ENCODE results near the gene ABI3BP.

ABI3BP gene

DNA sequence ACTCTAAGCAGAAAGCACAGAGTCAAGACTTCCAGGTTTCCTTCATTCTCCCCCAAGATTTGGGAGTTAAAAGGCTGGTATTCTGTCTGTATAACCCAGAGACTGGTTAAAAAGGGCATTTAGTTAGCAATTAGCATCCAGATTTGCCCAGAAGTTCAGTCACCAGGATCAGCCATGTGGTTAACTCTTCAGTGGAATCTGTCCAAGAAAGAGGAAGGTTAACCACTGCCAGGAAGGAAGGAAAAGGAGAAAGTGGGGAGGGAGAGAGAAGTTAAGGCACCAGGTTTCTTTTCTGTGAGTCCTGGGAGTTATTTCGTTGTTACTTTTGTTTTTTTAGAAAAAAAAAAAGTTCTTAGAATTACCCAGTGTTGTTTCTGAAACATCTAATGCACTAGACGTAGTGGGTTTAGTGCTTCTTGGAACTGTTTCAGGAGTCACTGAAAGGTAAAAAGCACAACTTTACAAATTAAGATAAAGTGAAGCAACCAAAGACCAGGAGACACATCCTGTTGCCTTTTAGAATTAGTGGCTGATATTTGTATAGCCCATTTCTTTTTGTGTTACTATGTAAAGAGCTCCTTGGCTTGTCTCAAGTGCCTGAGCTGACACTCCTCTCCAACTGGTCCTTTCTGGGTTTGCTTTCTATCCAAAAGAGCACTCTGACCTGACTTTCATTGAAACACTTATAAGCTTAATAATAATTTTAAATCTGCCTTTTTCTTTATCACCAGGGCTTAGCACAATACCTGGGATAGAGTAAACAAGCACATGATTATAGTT lies 128.6 kb downstream of the ABI3BP start:
- H3K27ac ChIP-seq: no peak overlapping the region
- TF ChIP-seq, protein P1, sequence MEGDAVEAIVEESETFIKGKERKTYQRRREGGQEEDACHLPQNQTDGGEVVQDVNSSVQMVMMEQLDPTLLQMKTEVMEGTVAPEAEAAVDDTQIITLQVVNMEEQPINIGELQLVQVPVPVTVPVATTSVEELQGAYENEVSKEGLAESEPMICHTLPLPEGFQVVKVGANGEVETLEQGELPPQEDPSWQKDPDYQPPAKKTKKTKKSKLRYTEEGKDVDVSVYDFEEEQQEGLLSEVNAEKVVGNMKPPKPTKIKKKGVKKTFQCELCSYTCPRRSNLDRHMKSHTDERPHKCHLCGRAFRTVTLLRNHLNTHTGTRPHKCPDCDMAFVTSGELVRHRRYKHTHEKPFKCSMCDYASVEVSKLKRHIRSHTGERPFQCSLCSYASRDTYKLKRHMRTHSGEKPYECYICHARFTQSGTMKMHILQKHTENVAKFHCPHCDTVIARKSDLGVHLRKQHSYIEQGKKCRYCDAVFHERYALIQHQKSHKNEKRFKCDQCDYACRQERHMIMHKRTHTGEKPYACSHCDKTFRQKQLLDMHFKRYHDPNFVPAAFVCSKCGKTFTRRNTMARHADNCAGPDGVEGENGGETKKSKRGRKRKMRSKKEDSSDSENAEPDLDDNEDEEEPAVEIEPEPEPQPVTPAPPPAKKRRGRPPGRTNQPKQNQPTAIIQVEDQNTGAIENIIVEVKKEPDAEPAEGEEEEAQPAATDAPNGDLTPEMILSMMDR (IDR thresholded peaks at IDR 0.05; ENCODE audit: low read depth, low read length, missing control alignments): no peak
- in situ Hi-C loops (cut with HindIII; ENCODE audit: low pct_ligation_motif_present, low sequenced_read_pairs): no loop called here
- H3K36me3 ChIP-seq (replicated peaks): no peaks in the 10 kb centered on the region
- H3K27me3 ChIP-seq (replicated peaks): no peaks in the 10 kb centered on the region
- DNase-seq: no peak
- no peak overlapping the region for H3K4me3 ChIP-seq (ENCODE audit: low read depth, low read length)

GRCh38 chr3:100857863-100858262 lies 135.4 kb downstream of the ABI3BP start:
- DNase-seq: no peak
- Histone ChIP-seq H3K4me3 (ENCODE audit: low read depth, low read length) (no peak overlapping the region), H3K27me3 (replicated peaks) (no peaks in the 10 kb centered on the region), H3K36me3 (replicated peaks) (no peaks in the 10 kb centered on the region), H3K27ac (no peak overlapping the region)
- in situ Hi-C loops (cut with HindIII; ENCODE audit: low pct_ligation_motif_present, low sequenced_read_pairs): no loop called here
- TF ChIP-seq, protein P1 (IDR thresholded peaks at IDR 0.05; ENCODE audit: low read depth, low read length, missing control alignments): no peak

- Histone ChIP-seq H3K27ac (no peak overlapping the region), H3K27me3 (replicated peaks) (no peaks in the 10 kb centered on the region), H3K4me3 (ENCODE audit: low read depth, low read length) (no peak overlapping the region), H3K36me3 (replicated peaks) (no peaks in the 10 kb centered on the region)
- DNase-seq: no peak
- TF ChIP-seq, protein P1 (IDR thresholded peaks at IDR 0.05; ENCODE audit: low read depth, low read length, missing control alignments): no peak
- in situ Hi-C loops (cut with HindIII; ENCODE audit: low pct_ligation_motif_present, low sequenced_read_pairs): no loop called here
These were observed 136.4 kb downstream of the ABI3BP start for GRCh38 chr3:100856821-100857220.

- no peak overlapping the region for H3K4me3 ChIP-seq (ENCODE audit: low read depth, low read length)
- H3K27ac ChIP-seq: no peak overlapping the region
- in situ Hi-C loops (cut with HindIII; ENCODE audit: low pct_ligation_motif_present, low sequenced_read_pairs): no loop called here
- no peak for DNase-seq
- H3K27me3 ChIP-seq (replicated peaks): no peaks in the 10 kb centered on the region
- TF ChIP-seq, protein P1 (IDR thresholded peaks at IDR 0.05; ENCODE audit: low read depth, low read length, missing control alignments): no peak
- H3K36me3 ChIP-seq (replicated peaks): no peaks in the 10 kb centered on the region
These were observed 140.4 kb downstream of the ABI3BP start for GRCh38 chr3:100852840-100853239.

GRCh38 chr3:100850701-100851100 lies 142.5 kb downstream of the ABI3BP start:
- in situ Hi-C loops (cut with HindIII; ENCODE audit: low pct_ligation_motif_present, low sequenced_read_pairs): no loop called here
- no peaks in the 10 kb centered on the region for H3K36me3 ChIP-seq (replicated peaks)
- DNase-seq: no peak
- TF ChIP-seq, protein P1 (IDR thresholded peaks at IDR 0.05; ENCODE audit: low read depth, low read length, missing control alignments): no peak
- no peaks in the 10 kb centered on the region for H3K27me3 ChIP-seq (replicated peaks)
- H3K27ac ChIP-seq: no peak overlapping the region
- H3K4me3 ChIP-seq (ENCODE audit: low read depth, low read length): no peak overlapping the region

DNA sequence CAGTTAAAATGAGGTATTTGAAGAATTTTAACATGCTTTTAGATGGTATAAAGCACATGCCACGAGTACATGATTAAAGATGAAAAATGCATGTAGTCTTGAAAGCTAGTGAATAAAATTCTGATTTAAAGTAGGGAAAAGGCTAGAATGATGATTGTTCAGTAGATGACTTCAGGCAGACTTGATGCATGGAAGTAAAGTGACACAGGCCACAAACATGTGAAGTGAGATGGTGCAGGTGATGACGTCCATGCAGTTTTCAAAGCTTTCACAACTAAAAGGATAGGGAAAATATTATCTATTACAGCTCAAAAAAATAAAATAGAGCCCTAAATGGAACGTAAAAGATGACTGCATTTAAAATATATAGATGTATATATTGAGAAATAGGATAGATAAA lies 143.1 kb downstream of the ABI3BP start:
- H3K4me3 ChIP-seq (ENCODE audit: low read depth, low read length): no peak overlapping the region
- no peaks in the 10 kb centered on the region for H3K27me3 ChIP-seq (replicated peaks)
- H3K36me3 ChIP-seq (replicated peaks): no peaks in the 10 kb centered on the region
- in situ Hi-C loops (cut with HindIII; ENCODE audit: low pct_ligation_motif_present, low sequenced_read_pairs): no loop called here
- H3K27ac ChIP-seq: no peak overlapping the region
- no peak for DNase-seq
- TF ChIP-seq, protein P1 (IDR thresholded peaks at IDR 0.05; ENCODE audit: low read depth, low read length, missing control alignments): no peak
